Measurements from ENCODE around the gene DLGAP1.

The DLGAP1 gene

DNA sequence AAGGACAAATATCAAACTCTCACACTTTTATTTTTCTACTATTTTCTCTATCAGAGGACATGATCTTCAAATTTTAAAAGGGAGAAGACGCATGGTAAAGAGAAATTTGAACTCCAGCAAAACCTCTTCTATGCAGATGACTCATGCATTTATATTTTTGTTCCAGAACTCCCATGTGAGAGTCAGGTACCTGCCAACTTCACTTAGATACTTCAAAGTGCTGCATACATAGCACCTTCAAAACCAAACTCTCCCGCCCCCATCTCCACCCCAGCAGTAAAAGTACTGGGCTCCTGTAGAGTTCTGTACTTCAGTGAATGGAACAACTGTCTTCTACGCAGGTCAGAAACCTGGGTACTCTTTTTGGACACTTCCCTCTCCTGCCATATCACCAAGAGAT is 606.8 kb downstream of the DLGAP1 start:
- DNase-seq: no peak

DNA sequence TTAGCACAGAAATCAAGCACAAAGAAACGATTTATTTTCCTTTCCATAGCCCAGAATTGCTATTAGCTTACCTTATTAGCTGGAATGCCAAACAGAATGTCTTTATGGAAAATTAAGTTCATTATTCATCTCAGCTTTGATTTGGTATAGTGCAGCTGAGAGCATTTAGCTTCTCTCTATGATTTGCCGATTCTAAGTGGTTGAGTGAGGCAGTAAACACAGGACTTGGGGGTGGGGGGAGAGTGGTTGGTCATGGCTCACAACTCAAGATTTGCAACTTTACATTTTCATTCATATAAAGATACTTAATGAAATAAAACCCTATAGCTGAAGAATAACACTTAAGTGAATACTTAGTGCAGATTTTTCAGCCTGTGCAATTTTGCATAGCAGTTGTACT is 609.9 kb downstream of the DLGAP1 start:
- DNase-seq: no peak

GRCh38 chr18:3842844-3843243 is 612.3 kb downstream of the DLGAP1 start:
- DNase-seq: no peak

DNA sequence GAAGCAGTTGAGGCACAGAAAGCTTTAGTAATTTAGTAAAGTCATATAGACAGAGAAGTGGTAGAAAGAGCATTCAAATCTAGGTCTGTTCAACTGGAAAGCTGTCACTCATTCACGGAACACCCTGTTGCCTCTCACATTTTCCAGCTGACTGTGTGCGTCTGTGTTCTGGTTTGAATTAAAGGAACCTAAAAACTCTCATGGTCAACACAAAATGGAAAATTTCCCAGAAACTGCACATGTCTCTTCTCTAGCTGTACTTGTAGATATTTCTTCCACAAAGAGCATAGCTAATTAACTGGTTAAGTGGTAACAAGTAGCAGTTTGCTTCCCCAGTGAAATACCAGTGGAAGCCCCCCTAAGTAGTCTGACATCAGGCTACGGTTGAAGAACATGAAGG is 614.3 kb downstream of the DLGAP1 start:
- no peak for DNase-seq

GRCh38 chr18:3839581-3839981 is 615.5 kb downstream of the DLGAP1 start:
- DNase-seq: no peak

GRCh38 chr18:3836483-3837335 is 618.4 kb downstream of the DLGAP1 start:
- DNase-seq: no peak

GRCh38 chr18:3832025-3832638 is 623.0 kb downstream of the DLGAP1 start:
- no peak for DNase-seq

DNA sequence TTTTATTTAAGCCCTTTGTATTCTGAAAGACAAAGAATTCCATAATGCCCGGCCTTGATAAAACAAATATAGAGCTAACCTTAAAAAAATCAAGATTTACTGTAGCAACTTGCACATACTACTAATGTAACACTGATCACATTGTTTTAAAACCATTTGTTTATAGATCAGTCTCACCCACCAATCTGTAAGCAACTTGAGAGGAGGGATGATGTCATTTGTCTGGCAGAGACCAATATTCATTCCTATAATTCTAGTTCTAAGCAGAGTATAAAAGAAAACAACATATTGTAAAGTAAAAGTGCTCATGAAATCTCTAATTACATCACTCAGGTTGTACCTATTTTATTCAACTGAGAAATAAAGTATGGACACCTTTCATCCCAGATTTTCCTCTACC is 624.5 kb downstream of the DLGAP1 start:
- DNase-seq: no peak

- DNase-seq: no peak
These were observed 627.8 kb downstream of the DLGAP1 start for GRCh38 chr18:3827236-3827845.

- no peak for DNase-seq
These were observed 629.1 kb downstream of the DLGAP1 start for GRCh38 chr18:3826021-3826420.

- DNase-seq: no peak
These were observed 631.0 kb downstream of the DLGAP1 start for GRCh38 chr18:3824101-3824500.

GRCh38 chr18:3823073-3823472 is 632.0 kb downstream of the DLGAP1 start:
- no peak for DNase-seq

- DNase-seq: no peak
These were observed 633.6 kb downstream of the DLGAP1 start for GRCh38 chr18:3821524-3821923.

DNA sequence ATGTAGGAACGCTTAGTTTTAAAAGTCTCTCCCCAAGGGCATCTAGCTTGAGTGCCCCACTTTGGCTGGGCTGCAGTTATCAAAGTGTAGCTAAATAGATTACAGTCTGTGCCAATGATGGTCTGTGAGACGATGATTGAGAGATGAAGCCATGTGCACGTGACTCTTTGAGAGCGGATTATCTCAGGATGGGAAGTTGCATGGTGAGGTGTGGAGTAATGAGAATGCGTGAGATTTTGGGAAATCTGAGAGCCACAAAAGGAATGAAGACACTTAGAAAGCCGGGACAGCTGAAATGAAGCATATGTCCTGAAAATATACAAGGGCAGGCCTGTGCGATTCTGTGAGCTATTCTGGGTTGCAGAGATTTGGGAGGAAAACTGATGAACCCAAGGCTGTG is 635.1 kb downstream of the DLGAP1 start:
- no peak for DNase-seq

DNA sequence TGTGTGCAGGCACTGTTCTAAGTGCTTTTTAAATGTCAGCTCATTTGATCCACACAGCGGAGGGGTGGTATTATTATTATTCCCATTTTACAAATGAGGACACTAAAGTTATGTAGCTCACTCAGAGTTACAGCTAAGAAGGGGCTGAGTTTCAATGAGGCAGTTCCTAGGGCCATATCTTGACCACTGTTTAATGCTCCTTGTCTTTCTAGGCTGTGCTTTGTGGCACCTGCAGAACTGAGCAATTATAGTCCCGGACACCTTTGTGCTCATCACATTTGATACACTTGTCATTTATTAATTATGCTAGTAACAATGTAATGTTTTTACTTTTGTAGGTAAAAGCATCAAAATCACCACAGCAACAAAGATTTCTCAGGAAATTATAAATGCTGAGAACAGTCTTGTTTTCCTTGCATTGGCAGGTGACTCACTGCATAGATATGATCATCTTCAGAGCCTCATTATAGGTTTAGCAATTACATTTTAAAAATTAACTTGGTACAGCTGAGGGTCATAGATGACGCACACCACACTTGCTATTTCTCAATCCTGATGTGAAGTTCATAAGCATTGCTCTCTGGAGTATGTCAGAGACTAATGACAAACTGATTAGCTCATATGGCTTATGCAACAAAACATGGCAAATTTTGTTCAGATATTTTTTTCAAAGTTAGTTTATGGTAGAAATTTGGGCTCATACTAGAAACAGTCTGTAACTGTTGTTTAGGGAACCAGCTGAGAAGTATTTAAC is 638.3 kb downstream of the DLGAP1 start:
- DNase-seq: no peak

- no peak for DNase-seq
These were observed 639.1 kb downstream of the DLGAP1 start for GRCh38 chr18:3815991-3816390.

DNA sequence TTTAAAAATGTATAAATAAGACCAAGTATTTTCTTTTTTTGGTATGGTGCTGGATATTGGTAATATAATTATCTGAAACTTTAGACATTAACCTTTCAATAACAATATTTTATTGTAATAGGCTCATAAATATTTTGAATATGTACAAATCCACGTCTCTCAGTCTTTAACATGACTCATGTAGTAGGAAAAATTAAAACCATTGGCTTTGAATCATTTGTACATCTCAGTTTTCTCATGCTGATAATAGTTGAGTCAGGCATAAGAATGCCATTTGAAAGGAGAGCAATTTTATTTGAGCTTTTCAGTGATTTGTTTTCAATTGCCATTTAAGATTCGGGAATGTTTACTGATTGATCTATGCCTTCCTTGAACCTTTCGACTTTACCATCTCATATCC is 640.3 kb downstream of the DLGAP1 start:
- no peak for DNase-seq

- DNase-seq: no peak
These were observed 644.8 kb downstream of the DLGAP1 start for GRCh38 chr18:3810296-3810695.

GRCh38 chr18:3808985-3809780 is 645.9 kb downstream of the DLGAP1 start:
- DNase-seq: no peak

GRCh38 chr18:3806656-3807055 is 648.5 kb downstream of the DLGAP1 start:
- DNase-seq: no peak

DNA sequence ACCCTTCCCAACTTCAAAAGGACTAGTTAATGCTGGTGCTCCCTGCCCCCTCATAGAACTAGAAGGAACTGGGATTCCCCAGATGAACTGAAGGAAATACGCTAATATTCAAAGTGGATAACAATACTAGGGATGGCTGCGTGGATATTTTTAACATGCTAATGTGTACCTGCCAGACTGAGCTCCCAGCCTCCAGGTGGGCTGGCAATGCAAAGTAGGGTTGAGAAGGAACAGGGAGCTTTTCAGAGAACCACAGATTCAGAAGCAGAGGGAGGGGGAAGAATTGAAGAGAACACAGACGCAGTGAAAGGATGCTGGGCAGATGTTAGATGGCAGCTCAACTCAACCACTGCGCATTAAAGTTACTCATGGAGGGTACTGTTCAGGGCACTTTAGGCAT is 650.8 kb downstream of the DLGAP1 start:
- DNase-seq: no peak

GRCh38 chr18:3803350-3803749 is 651.8 kb downstream of the DLGAP1 start:
- DNase-seq: no peak

DNA sequence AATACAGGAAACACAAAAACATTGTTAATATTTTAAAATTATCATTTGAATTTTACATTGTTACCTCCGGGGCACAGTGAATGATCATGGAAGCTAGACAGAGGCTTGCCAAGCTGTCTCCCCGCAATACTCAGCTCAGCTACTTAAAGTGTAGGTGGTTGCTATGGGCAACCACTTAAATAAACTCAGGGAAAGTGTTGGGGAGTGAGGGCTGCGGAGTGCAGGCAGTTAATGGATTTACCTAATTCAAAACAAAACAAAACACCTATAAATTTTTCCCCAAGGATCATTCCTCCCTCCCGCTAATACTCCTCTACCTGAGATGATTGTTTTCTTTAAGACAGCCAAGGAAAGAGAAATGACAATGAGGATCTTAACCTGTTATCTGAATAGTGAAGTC is 655.6 kb downstream of the DLGAP1 start:
- DNase-seq: no peak
